ENCODE results near the gene MDFI. TPM values are rescaled to one million over a fixed set of nuclear protein-coding genes. Genes with fewer than 3 reads are reported as not detected.

MDFI gene
- total RNA-seq, 1 donor, result 0.09 TPM

GRCh38 chr6:41637194-41638001 is 870 bp upstream of the MDFI start:
- no peak for TF ChIP-seq CTCF (IDR thresholded peaks at IDR 0.05; ENCODE audit: insufficient read depth, low read length)
- no peak for DNase-seq (ENCODE audit: low read depth)
- H3K4me3 ChIP-seq (ENCODE audit: low read depth, low read length), result no peak overlapping the region

- no peak for TF ChIP-seq CTCF (IDR thresholded peaks at IDR 0.05; ENCODE audit: insufficient read depth, low read length)
- no peak overlapping the region for H3K4me3 ChIP-seq (ENCODE audit: low read depth, low read length)
- DNase-seq (ENCODE audit: low read depth), result no peak
These were observed 904 bp downstream of the MDFI start for GRCh38 chr6:41638935-41639808.

GRCh38 chr6:41639809-41640371 is 1.6 kb downstream of the MDFI start:
- H3K4me3 ChIP-seq (ENCODE audit: low read depth, low read length), result no peak overlapping the region
- TF ChIP-seq CTCF (IDR thresholded peaks at IDR 0.05; ENCODE audit: insufficient read depth, low read length), result no peak
- no peak for DNase-seq (ENCODE audit: low read depth)

GRCh38 chr6:41640426-41640825 is 2.2 kb downstream of the MDFI start:
- no peak for DNase-seq (ENCODE audit: low read depth)
- no peak overlapping the region for H3K4me3 ChIP-seq (ENCODE audit: low read depth, low read length)
- TF ChIP-seq CTCF (IDR thresholded peaks at IDR 0.05; ENCODE audit: insufficient read depth, low read length), result no peak

GRCh38 chr6:41641352-41641925 is 3.2 kb downstream of the MDFI start:
- no peak for TF ChIP-seq CTCF (IDR thresholded peaks at IDR 0.05; ENCODE audit: insufficient read depth, low read length)
- DNase-seq (ENCODE audit: low read depth), result no peak
- no peak overlapping the region for H3K4me3 ChIP-seq (ENCODE audit: low read depth, low read length)

- DNase-seq (ENCODE audit: low read depth), result no peak
- no peak overlapping the region for H3K4me3 ChIP-seq (ENCODE audit: low read depth, low read length)
- no peak for TF ChIP-seq CTCF (IDR thresholded peaks at IDR 0.05; ENCODE audit: insufficient read depth, low read length)
These were observed 4.1 kb downstream of the MDFI start for GRCh38 chr6:41642090-41642959.

All from fibroblast of the aortic adventitia (primary cell).